NB4 (cell line): ENCODE results near the gene TTN.

Experiments
- MYC ChIP-seq: IDR thresholded peaks from 2 replicates; pipeline ENCODE4 v1.6.1; 2011; ENCODE audit warnings: low read depth, low read length
- POLR2A ChIP-seq: IDR thresholded peaks from 2 replicates; pipeline ENCODE4 v1.6.1; 2011; ENCODE audit warnings: mild to moderate bottlenecking; ENCODE audit not compliant: insufficient read length; ENCODE audit errors: extremely low read depth
- TF ChIP-seq, protein P1 (sequence below): IDR thresholded peaks from one replicate; pipeline ENCODE4 v1.5.1; 2012; ENCODE audit warnings: low read depth, low read length
- TF ChIP-seq, protein P2 (sequence below): IDR thresholded peaks from 2 replicates; pipeline ENCODE4 v1.6.1; 2011; ENCODE audit warnings: low read depth, low read length

DNA sequence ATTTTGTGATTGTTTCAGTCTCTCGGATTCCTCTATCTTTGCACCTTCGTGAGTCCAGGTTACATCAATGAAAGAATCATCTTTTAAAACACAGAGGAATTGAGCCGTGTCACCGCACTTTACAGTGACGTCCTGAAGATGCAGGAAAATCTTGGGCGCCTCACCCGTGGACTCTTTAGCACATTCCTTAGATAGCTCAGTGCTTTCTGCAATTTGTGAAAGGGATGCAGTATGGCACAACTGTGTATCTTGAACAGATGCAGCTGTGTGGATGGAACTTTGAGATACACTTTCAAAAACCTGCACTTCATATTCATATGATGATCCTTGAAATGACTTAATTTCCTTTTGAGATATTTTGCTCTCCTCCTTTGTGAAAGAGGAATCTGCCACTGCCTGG is 50.9 kb downstream of the TTN start:
- TF ChIP-seq, protein P1, sequence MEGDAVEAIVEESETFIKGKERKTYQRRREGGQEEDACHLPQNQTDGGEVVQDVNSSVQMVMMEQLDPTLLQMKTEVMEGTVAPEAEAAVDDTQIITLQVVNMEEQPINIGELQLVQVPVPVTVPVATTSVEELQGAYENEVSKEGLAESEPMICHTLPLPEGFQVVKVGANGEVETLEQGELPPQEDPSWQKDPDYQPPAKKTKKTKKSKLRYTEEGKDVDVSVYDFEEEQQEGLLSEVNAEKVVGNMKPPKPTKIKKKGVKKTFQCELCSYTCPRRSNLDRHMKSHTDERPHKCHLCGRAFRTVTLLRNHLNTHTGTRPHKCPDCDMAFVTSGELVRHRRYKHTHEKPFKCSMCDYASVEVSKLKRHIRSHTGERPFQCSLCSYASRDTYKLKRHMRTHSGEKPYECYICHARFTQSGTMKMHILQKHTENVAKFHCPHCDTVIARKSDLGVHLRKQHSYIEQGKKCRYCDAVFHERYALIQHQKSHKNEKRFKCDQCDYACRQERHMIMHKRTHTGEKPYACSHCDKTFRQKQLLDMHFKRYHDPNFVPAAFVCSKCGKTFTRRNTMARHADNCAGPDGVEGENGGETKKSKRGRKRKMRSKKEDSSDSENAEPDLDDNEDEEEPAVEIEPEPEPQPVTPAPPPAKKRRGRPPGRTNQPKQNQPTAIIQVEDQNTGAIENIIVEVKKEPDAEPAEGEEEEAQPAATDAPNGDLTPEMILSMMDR = no peak
- TF ChIP-seq POLR2A = no peak
- TF ChIP-seq, protein P2, sequence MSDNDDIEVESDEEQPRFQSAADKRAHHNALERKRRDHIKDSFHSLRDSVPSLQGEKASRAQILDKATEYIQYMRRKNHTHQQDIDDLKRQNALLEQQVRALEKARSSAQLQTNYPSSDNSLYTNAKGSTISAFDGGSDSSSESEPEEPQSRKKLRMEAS = no peak
- TF ChIP-seq MYC = no peak
